Germinal center (tissue), 1 donor: ENCODE results near the gene LILRB2.
"Not testable (repeated sequence)": the region's sequence is repeated elsewhere in the genome, so short reads cannot be mapped to it uniquely, and the experiment has no call there.

ENCODE experiments used
- DNase-seq: peaks from one replicate; pipeline ENCODE4 v3.0.0; 2012; ENCODE audit warnings: mixed read lengths, low spot score

Gene LILRB2

DNA sequence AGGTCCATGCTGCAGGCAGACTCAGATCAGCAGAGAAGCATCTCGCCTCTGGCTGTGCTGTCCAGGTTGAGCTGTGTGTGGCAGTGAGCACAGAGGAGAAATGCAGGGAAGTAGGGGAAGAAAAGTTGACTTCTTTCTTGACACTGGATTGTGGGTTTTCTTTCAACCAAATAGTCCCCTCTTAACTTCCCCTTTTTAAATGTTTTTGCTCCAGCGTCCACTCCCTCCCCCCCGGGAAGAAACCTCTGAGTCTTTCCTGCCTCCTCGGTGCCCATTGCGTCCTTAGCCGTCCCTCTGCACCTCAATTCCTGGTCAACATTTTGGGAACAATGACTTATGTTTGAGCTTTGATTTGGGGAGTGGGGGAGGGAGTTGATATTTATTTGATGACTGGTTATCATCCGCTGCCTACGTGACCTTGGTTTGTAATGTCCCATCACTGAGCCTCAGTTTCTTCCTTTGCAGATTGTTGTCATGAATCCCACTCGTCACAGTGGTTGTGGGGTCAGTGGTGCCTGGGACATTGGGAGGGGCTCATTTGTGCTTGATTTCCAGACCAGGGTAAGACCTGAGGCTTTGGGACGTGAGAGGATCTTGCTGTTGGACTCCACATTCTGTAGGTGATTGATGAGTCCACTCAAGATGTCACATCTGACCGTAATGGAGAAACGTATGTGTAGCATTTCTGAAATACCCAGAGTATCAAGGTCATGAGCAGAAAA, at the start of gene LILRB2:
TSS of gene LILRB2 (minus strand) at position 104 of the 722 bp plus-strand sequence. CDS start 614 bp downstream, outside the sequence.
- no peak for DNase-seq

DNA sequence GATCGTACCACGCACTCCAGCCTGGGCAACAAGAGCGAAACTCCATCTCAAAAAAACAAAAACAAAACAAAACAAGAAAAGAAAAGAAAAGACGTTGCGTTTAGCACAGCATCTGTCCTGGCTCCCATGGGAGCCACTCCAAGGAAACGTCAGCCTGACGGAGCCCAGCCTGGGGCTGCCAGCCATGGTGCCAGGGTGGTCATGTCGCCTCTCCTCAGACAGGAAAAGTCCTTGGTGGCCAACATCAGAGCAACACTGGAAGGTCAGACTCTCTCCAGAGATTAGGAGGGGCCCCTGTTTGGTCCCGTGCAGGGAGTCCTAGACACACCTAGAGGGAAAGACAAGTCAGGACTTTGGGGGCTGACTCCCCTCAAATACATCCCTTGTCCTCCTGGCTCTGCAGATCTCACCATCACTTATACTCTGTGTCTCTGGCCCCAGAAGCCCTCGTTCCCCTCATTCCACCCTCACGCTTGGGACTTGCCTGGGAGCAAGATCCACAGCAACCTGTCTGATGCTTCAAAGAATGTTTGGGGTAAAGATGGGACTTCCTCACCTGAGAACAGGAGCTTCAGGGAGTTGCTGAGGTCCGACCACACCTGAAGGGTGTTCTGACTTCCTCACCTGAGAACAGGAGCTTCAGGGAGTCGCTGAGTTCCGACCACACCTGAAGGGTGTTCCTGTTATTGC, 48.7 kb upstream of the LILRB2 start:
- DNase-seq: no peak

DNA sequence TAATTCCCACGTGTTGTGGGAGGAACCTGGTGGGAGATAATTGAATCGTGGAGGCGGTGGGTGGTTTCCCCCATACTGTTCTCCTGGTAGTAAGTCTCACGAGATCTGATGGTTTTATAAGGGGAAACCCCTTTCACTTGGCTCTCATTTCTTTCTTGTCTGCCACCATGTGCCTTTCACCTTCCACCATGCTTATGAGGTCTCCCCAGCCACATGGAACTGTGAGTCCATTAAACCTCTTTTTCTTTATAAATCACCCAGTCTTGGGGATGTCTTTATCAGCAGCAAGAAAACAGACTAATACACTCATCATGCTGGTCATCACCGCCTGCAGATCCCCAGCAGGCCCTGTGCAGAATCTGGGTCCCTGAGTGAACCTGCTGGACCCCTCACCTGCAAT, 47.9 kb upstream of the LILRB2 start:
- DNase-seq: not testable (repeated sequence)

DNA sequence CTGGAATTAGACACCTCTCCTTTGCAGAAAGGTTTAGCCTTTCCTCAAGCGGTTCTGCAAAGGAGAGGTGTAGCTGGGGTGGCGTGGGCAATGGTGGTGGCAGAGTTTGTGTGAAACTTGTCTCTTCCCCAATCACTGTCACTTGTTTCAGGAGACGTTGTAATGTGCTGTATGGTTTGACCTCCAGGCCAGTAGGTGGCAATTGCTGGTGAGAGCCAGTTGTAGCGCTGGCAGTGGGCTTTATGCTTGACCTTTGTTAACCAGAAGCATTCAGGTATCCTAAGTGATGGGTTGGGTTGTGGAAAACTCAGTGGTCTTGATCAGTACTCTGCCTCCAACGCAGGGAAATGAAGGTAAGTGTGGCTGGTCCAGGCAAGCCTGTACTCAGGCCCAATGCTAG, 44.7 kb upstream of the LILRB2 start:
- DNase-seq: no peak

DNA sequence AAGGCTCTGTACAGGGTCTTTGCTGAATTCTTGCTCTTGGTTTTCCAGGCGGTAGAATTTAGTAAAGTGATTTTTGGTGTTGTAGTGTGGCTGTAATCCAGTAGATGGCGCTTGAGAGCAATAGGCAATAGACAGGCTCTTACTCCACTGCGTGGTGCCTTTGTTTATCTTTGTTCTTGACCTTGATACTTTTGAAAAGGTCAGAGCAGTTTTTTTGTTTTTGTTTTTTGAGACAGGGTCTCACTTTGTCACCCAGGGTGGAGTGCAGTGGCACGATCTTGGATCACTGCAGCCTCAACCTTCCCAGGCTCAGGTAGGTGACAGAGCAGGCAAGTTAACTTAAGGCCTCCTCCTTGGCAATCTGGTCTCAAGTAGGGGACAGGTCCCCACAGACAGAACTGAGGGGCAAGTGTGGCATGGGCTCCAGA, 44.3 kb upstream of the LILRB2 start:
- DNase-seq: peak; percentile 62

DNA sequence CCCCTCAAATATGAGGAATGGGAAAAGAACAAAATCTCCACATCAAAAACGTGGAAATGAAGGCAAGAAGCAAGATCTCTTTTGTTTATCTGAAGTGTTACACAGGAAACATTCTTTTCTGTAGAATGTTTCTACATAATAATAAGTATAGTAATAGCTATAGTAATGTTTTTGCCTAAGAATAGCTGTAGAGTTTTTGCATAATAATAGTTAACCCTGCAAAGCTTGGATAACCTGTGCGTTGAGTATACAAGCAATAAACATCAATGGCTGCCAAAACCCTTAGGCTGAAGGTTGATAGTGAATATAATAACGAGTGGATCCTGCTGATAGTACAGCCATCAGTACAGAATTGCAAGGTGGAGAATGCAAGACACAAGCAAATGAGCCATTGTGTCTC, 43.2 kb upstream of the LILRB2 start:
- no peak for DNase-seq

DNA sequence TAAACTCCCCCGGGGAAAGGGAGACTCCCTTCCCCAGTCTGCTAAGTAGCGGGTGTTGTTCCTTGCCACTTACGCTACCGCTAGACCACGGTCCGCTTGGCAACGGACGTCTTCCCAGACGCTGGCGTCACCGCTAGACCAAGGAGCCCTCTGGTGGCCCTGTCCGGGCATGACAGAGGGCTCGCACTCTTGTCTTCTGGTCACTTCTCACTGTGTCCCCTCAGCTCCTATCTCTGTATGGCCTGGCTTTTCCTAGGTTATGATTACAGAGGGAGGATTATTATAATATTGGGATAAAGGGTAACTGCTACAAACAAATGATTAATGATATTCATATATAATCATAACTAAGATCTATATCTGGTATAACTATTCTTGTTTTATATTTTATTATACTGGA, 42.0 kb upstream of the LILRB2 start:
- DNase-seq: not testable (repeated sequence)

DNA sequence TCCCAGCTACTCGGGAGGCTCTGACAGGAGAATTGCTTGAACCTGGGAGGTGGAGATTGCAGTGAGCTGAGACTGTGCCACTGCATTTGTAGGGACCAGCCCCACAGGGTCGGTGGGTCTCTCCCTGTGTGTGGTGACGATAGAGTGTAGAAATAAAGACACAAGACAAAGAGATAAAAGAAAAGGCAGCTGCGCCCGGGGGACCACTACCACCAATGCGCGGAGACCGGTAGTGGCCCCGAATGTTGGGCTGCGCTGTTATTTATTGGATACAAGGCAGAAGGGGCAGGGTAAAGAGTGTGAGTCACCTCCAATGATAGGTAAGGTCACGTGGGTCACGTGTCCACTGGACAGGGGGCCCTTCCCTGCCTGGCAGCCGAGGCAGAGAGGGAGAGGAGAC, 41.4 kb upstream of the LILRB2 start:
- DNase-seq: not testable (repeated sequence)

DNA sequence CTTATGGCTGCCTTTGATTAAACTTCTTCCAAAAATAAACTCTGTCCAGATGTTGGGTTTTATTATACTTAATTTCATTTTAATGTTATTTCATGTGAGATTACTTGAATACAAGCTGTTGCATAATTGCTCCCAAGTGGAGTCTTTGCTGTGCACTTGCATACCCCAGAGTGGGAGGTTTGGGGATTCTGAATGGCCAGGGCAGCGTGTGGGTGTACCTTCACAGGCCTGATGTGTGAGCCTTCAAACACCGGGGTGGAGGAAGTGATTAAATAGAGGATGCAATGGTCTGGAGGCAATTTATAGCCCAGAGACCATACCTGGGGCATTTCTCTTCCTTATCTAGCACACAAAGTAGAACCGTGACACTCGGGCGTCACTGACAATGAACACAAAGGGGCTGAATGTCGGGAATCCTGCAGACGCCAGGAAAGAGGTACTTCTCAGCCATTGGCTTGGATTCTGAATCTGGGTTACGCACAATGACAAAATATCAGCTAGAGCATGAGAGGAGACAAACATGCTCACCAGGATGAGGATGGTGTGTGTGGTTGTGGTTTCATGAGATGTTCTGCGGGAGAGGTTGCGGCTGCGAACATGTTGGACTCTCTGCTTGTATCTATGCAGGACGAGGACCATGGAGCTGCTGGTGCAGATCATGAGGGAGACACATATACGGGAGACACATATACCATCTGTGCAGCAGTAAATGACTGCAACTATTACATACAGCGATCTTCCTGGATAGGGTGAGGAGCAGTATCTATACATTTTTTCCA, 39.2 kb upstream of the LILRB2 start:
- DNase-seq: no peak

DNA sequence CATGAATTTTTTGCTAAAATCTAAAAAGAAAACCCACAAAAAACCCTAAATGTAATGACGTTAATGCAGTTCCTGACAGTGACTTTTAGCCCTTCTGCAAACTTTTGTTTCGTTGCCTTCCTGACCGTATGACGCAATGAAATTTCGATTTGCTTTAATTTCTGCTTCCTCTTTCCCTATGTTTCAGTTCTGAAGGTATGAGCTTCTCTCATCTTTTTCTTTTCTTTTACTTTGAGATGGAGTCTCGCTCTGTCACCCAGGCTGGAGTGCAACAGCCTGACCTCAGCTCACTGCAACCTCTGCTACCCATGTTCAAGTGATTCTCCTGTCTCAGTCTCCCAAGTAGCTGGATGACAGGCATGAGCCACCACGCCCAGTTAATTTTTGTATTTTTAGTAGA, 38.1 kb upstream of the LILRB2 start:
- DNase-seq: peak; percentile 38

DNA sequence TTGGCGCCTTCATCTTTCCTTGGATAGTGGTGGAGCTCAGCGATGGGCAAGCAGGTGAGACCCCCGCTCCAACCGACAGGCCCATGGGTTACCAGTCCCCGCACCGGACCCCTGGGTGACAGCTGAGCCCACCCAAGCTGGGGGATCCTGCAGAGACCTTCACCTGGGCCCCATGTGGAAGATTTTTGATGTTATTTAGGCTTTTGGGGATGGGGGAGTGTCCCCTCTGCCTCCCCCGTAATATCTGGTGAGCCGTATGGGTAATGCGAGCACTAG, 37.0 kb upstream of the LILRB2 start:
- DNase-seq: no peak

DNA sequence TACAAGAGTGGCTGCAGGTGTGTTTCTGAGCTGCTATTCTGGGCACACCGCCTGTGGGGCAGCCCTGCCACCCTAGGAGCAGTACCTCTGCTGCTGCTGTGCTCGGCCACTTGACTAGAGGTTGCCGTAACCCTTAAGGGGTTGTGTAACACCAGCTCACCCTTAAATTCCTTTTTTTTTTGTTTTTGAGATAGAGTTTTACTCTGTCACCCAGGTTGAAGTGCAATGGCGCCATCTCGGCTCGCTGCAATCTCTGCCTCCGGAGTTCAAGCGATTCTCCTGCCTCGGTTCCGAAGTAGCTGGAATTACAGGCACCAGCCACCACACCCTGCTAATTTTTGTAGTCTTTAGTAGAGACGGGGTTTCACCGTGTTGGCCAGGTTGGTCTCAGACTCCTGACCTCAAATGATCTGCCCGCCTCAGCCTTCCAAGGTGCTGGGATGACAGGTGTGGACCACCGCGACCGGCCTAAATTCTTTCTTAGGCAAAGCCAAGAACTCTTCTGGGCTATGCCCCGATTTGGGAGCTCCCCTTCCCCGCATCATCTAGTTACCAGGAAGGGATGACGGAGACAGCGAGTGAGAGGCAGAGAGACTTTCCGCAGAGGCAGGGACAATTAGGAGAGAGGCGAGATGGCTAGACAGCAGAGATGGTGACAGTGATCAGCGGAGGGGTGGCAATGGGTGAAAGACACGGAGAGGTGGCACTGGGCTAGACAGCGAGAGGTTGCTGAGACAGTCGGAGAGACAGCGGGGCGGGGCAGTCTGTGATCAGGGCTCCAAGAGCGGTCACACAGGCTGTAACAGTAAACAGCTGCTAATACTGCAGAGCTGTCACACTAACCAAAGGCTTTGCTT, 36.4 kb upstream of the LILRB2 start:
- no peak for DNase-seq

DNA sequence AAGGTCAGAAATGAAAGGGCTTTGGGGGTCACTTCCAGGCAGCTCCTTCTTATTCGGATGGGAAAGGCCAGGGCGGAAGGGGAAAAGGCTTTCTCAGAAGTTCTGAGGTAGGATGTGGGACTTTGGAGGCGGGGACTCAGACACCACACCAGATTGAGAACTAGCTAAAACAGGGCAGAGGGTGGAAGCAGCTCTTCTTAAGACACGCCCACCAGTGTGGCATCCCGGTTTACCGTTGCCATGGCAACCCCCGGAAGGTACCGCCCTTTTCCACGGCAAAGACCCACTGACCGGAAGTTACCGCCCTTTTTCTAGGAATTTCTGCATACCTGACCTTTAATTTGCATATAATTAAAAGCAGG, 35.8 kb upstream of the LILRB2 start:
- DNase-seq: no peak

DNA sequence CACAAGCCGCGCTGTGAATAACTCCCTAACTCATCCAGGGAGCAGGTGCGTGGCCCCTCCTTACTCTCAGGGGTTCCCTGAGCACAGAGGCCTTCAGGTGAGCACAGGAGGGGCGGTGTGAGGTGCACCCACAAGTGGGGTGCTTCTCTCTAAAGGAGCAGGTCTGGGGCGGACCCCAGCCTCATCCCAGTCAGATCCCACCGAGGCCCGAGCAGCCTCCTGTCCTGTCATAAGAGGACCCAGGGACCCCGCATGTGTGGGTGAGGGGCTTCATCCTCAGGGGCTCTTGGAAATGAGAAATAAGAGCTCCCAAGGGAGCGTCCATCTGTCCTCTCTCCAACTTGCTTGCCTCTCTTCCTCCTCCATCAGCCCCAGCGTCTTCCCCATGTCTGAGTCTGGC, 35.0 kb upstream of the LILRB2 start:
- no peak for DNase-seq

DNA sequence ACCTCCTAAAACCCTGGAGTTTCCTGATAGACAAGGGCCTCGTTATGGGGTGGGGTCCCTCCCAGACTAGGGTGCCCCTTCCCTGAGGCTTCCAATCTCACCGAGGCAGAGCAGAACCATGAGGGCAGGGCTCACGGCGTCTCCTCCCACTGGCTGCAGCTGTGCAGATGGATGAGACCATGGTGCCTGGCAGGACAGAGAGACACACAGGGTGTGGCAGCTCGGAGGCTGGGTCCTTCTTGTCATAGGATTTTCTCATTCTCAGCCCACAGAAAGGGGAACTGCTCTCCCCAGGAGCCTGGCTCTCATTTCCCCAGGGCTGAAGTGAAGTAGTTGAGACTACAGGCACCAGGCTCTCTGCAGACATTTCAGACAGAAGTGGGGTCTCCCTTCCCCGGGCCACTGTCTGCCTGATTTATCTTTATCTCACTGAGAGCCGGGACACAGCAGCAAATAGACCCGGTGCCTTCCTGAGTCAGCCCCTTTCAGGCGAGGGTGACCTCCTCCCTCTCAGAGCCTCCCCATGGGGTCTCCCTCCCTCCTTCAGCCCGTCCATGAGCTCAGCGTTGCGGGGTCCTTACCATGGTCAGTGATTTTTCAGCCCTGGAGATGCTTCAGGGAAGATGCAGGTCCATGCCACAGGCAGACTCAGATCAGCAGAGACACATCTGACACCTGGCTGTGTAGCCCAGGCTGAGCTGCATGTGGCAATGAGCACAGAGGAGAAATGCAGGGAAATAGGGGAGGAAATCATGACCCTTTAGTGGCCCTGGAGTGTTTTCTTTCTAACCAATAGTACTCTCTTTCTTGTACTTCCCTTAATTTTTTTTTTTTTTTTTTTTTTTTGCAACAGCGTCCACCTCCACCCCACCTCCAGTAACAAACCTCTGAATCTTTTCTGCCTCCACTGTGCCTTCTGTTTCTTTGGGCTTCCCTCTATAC, 31.8 kb upstream of the LILRB2 start, which contains the start of gene LILRA5:
TSS of gene LILRA5 (minus strand) at position 731 of the 942 bp plus-strand sequence. CDS start at position 584, 147 bp downstream.
- DNase-seq: no peak

DNA sequence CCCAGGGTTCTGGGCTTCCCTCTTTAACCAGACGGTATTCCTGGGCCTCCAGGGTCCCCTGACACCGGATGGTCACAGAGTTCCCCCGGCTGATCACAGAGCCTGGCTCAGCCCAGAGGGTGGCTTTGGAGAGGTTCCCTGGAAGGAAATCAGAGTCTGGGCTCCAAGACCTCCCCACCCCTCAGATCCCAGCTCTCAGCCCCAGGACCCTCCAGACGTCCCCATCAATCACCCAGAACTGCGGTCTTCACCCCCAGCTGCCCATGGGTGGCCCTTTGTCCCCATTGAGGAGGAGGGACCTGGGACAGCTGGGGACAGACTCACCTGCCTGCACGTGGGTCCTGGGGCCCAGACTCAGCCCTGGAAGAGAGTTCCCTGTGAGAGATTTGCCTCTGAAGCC, 31.1 kb upstream of the LILRB2 start:
- no peak for DNase-seq

DNA sequence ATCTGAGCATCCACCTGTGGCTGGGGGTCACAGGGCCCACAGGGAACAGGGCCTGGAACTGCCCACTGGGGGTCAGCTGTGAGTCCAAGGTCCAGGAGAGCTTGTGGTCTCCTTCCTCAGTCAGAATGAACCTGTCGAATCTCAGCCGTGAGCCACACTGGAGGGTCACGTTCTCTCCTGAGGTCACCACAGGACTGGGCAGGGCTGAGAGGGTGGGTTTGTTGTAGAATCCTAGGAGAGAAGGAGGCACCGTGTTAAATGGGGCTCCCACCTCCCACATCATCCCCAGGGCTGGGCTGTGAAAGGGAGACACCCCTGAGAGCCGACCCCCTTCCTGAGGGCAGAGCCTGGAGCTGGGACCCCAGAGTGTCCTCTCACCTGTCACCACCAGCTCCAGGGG, 30.6 kb upstream of the LILRB2 start:
- no peak for DNase-seq

DNA sequence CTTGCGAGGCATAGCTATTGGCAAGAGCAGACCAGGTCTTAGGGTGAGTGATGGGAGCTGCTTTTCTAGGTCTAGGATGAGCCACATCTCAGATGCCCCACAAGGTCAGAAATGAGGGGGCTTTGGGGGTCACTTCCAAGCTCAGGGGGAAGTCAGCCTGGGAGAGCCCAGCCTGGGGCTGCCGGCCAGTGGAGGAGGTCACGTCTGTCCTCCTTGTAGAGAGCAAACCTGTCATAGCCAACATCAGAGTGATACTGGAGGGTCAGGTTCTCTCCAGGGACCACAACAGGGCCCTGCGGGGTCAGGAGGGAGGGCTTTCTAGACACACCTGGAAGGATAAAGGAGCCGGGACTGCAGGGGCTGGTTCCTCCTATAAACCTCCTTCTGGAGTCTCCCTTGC, 29.6 kb upstream of the LILRB2 start:
- no peak for DNase-seq

DNA sequence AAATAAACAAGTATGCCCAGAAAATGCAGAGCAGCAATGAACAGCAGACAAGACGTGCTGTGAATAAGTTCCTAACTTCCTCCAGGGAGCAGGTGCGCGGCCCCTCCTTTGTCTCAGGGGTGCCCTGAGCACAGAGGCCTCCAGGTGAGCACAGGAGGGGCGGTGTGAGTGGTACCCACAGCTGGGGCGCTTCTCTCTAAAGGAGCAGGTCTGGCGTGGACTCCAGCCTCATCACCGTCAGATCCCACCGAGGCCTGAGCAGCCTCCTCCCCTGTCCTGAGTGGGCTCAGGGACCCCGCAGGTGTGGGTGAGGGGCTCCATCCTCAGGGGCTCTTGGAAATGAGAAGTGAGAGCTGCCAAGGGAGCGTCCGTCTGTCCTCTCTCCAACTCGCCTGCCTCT, 28.9 kb upstream of the LILRB2 start:
- DNase-seq: no peak

DNA sequence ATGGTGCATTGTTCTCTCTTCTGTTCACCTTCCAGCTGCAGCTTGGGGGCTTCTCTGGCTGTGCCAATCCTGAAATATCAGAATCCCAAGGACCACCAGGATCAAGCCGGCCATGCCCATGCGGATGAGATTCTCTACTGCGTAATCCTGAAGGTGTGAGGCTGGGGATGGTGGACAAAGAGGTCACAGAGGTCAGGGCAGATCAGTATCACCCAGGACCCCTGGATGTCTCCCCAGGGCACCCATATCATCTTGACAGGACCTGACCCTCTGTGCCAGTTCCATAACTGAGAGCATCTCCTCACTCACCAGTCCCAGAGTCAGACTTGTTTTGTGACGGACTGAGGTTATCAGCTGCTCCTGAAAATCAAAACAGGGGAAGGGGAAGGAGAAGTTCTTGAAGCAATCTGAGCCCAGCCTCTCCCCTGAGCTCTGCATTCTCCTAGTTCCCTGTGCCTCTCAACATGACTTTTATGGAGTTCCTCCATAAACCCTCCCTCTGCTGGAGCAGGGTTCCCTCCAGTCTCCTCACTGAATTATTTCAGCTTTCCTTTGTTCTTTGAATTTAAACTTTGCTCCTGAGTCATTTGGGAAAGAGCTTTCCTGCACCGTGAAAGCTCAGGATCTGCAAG, 26.6 kb upstream of the LILRB2 start:
- no peak for DNase-seq

DNA sequence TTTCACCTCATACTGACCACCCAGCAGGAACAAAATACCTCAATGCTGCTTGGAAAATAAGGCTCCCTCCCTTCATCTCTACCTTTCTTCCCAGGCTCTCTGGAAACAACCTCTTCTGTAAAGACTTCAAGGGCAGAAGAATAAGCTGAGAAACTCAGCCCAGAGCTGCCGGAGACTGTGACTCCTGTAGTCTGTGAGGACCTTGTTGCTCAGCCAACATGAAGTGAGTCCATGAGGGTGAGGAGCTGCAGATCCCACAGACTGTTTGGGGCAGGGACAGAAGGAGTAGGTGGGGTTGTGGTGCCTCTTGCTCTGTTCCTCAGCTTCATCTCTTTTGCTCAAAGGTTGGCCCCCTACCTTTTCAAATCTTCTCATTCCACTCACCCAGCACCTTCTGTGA, 24.2 kb upstream of the LILRB2 start:
- no peak for DNase-seq
